OCI-LY3 (cell line): ENCODE results near the gene OGDH.

Experiments
- CTCF ChIP-seq: fragments of 200-600, 300-600 bp; sonication (generic); IDR thresholded peaks from 2 replicates; pipeline ENCODE4 v1.5.1; 2014; ENCODE audit warnings: antibody characterized with exemption, low read length, low read depth
- EZH2phosphoT487 ChIP-seq: fragments of 200-600 bp; shearing (Covaris generic); IDR thresholded peaks from 2 replicates; pipeline ENCODE4 v1.6.1; 2018; ENCODE audit warnings: antibody characterized with exemption, mixed run types, low read depth

GRCh38 chr7:44633254-44634186 lies 27.1 kb downstream of the OGDH start:
- no peak for TF ChIP-seq EZH2phosphoT487
- TF ChIP-seq CTCF, result no peak
